Measurements from ENCODE around the gene DCAF11.

Gene DCAF11

DNA sequence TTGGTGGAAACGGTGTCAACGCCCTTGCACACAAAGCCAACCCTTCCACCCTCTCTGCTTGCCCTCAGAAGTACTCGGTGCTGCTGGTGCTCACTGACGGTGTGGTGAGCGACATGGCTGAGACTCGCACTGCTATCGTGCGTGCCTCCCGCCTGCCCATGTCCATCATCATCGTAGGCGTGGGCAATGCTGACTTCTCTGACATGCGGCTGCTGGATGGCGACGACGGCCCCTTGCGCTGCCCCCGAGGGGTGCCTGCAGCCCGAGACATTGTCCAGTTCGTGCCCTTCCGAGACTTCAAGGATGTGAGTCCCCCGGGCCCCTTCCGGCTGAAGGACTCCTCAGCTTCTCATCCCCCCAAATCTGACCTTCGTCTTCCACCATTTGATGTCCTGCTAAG lies 37.5 kb upstream of the DCAF11 start:
- POLR2A ChIA-PET = no interaction called here
- DNase-seq (ENCODE audit: extremely low spot score) = no peak
- CTCF ChIA-PET = interaction anchor here (1.6 to 7.9 kb wide), 4 partner anchors 9 to 31 kb away, joined by 4 to 71 read pairs (median 8); partner anchors contain the start of gene PCK2
- TF ChIP-seq, protein P1, sequence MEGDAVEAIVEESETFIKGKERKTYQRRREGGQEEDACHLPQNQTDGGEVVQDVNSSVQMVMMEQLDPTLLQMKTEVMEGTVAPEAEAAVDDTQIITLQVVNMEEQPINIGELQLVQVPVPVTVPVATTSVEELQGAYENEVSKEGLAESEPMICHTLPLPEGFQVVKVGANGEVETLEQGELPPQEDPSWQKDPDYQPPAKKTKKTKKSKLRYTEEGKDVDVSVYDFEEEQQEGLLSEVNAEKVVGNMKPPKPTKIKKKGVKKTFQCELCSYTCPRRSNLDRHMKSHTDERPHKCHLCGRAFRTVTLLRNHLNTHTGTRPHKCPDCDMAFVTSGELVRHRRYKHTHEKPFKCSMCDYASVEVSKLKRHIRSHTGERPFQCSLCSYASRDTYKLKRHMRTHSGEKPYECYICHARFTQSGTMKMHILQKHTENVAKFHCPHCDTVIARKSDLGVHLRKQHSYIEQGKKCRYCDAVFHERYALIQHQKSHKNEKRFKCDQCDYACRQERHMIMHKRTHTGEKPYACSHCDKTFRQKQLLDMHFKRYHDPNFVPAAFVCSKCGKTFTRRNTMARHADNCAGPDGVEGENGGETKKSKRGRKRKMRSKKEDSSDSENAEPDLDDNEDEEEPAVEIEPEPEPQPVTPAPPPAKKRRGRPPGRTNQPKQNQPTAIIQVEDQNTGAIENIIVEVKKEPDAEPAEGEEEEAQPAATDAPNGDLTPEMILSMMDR (IDR thresholded peaks at IDR 0.05; ENCODE audit: control extremely low read depth, extremely low read depth, low read depth, missing control alignments) = no peak

DNA sequence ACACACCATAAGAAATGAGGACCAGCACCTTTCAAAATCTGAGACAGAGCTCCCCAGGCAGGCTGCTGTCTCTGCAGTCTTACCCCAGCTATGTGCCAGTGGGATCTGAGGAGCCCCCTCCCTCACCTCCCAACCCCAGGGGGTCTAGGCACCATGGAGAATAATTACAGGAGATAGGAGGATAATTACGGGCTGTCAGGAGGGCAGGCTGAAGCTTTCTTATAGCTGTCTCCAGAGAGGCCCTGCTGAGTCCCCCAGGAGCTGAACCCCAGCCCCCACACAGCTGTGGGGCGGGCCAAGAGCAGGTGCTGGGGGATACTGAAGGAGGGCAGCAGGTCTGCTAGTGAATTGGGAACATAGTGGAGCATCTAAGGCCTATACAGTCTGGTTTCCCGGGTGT lies 36.4 kb upstream of the DCAF11 start:
- no peak for DNase-seq (ENCODE audit: extremely low spot score)
- TF ChIP-seq, protein P1 (IDR thresholded peaks at IDR 0.05; ENCODE audit: control extremely low read depth, extremely low read depth, low read depth, missing control alignments) = no peak
- POLR2A ChIA-PET = no interaction called here
- CTCF ChIA-PET = interaction anchor here (1.5 to 5.3 kb wide), 2 partner anchors 8 to 14 kb away, joined by 4 to 90 read pairs; partner anchors contain the start of gene PCK2

DNA sequence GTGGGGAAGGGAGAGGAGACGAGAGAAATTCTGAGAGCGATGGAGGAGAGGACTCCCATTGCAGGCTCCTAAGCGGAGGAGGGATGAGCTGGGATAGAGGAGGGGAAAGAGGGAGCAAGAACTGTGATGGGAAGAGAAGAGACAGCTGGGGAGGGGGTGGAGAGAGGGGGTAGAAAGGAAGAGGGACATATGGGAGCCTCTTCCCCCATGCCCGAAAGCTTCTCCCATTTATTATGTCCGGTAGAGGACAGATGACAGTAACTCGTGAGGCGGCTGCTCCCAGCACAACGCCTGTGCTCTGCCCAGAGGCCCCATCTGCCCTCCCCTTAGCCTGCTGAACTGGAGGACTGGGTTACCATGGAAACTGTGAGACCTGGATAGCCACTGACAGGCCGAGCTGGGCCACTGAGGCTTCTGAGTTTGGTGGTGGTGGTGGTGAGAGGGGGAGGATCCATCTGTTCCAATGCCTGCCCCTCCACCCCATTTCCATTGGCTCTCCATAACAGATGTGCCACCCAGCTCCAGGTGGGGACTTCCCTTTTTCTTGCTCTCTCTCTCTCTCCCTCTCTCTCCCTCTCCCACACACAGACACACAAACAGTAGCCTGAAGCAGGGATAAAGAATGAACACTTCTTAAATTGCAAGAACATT lies 35.0 kb upstream of the DCAF11 start:
- ChIA-PET POLR2A (no interaction called here), CTCF (interaction anchor here (0.9 to 8.5 kb wide), 8 partner anchors 10 to 91 kb away, joined by 3 to 100 read pairs (median 4); partner anchors contain the start of genes DCAF11, DHRS4L2, NRL and PCK2)
- TF ChIP-seq, protein P1 (IDR thresholded peaks at IDR 0.05; ENCODE audit: control extremely low read depth, extremely low read depth, low read depth, missing control alignments) = no peak
- no peak for DNase-seq (ENCODE audit: extremely low spot score)

DNA sequence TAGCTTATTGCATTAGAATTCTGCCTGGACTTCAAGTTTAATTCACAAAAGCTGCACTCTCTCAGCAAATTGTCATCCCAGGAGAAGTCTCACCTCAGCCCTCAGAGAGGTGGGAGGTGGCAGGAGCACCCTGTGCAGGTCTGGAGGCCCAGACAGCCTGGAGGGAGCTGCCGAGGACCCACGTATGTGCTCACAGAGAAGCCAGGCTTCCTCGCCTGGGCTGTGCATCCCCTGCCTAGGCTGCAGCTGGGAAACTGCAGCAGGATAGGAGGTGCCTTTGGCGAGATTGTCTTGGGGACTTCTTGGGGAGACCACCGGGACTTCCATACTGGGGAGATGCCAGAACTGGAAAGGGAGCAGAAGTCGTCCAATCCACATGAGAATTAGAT lies 34.4 kb upstream of the DCAF11 start:
- TF ChIP-seq, protein P1 (IDR thresholded peaks at IDR 0.05; ENCODE audit: control extremely low read depth, extremely low read depth, low read depth, missing control alignments) = no peak
- CTCF ChIA-PET = interaction anchor here (1.1 to 8.5 kb wide), 8 partner anchors 8 to 228 kb away, joined by 3 to 100 read pairs (median 6); partner anchors contain the start of genes CIDEB, CPNE6, DCAF11 and NRL

DNA sequence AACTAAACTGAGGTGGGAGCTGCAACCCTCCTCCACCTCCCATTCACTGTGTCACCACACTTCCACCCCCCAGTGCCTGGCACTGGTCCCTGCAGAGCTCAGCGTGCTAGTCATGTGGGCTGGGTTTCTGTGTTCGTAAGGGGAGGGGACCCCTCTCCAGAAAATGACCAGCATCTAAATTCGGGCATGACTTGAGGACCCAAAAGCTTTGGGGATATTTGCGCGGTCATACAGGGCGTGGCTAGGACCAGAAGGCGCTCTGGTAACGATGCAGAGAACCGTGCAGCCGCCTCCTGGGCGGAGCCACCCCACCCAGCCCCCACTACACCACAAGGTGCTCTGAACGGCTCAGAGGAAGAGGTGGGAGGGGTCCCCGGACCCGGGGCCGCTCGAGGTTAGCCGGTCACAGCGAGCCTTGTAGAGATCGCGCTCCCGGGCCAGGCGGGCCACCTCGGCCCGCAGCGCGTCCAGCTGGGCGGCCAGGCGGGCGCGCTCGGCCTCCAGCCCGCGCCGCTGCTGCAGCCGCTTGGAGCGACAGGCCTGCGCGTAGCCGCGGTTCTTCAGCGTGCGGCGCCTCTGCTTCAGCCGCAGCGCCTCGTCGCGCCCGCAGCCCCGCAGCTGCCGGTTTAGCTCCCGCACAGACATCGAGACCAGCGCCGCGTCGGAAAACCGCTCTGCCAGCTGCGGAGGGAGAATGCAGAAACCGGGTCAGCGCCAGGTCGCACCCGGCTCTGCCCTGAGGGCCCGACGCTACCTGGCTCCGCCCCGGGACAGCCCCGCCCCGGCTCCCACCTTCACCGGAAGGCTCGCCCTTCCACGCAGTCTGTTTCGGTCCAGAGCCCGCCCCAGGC lies 33.5 kb upstream of the DCAF11 start:
- TF ChIP-seq, protein P1 (IDR thresholded peaks at IDR 0.05; ENCODE audit: control extremely low read depth, extremely low read depth, low read depth, missing control alignments) = no peak
- ChIA-PET POLR2A (interaction anchor here (0.7 to 0.9 kb wide), 2 partner anchors 11 to 33 kb away, joined by 3 read pairs; partner anchors contain the start of gene DCAF11), CTCF (interaction anchor here (1.0 to 8.5 kb wide), 14 partner anchors 9 to 492 kb away, joined by 3 to 100 read pairs (median 4); partner anchors contain the start of genes CIDEB, CPNE6, DCAF11 and IRF9)
- peak; percentile 86 for DNase-seq (ENCODE audit: extremely low spot score)

More for the DNA sequence above, 34.4 kb upstream of the DCAF11 start:
- POLR2A ChIA-PET = interaction anchor here (0.7 to 0.9 kb wide), 2 partner anchors 10 to 34 kb away, joined by 3 read pairs; partner anchors contain the start of gene DCAF11
- no peak for DNase-seq (ENCODE audit: extremely low spot score)

DNA sequence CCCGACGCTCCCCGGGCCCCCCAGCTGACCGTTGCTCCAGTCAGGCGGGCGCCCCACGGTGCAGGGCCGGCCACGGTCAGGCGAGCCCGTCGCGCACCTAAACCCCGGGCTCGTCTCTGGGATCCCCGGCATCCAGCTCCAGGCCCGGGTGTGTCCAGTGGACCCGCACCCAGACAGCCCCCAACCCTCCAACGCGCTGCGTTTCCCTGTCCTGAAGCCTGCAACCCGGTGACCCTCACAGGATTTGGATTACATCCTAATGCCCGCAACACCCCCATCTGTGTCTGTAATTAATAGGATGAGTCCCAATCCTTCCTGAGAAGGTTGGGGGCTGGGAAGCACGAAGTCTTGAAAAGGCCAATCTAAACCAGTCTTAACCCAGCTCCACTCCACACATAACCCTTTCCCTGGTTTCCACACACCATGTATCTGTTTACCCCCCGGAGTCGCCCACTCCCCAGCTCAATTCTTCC lies 32.8 kb upstream of the DCAF11 start:
- no peak for DNase-seq (ENCODE audit: extremely low spot score)
- TF ChIP-seq, protein P1 (IDR thresholded peaks at IDR 0.05; ENCODE audit: control extremely low read depth, extremely low read depth, low read depth, missing control alignments) = no peak
- POLR2A ChIA-PET = no interaction called here

More for the DNA sequence above, 32.8 kb upstream of the DCAF11 start:
- CTCF ChIA-PET = interaction anchor here (1.0 to 8.5 kb wide), 10 partner anchors 9 to 493 kb away, joined by 3 to 100 read pairs (median 6); partner anchors contain the start of genes CPNE6, IRF9 and PCK2
